Breast epithelium (tissue), 4 donors: ENCODE measurements around the gene FRA10AC1. TPM values are rescaled to one million over a fixed set of nuclear protein-coding genes. Genes with fewer than 3 reads are reported as not detected.

Source experiments
- DNase-seq, 2 donors: peaks; one replicate each; pipeline ENCODE4 v3.0.0-alpha.2; 2019; ENCODE audit warnings: low spot score in 2 of 2
- H3K27ac ChIP-seq, 2 donors: fragments of 200-600 bp; sonication (generic) in 1 of 2; one replicate each; pipeline ENCODE4 v1.5.1; 2016 to 2019; ENCODE audit warnings: mild to moderate bottlenecking in 1 of 2
- H3K27me3 ChIP-seq, 2 donors: fragments of 200-600 bp; sonication (generic) in 1 of 2; one replicate each; pipeline versions ENCODE4 v1.5.1 to v1.6.0; 2017 to 2019; ENCODE audit warnings: control low read depth in 1 of 2, mild to moderate bottlenecking in 1 of 2
- H3K36me3 ChIP-seq: fragments of 200-600 bp; one replicate; pipeline ENCODE4 v1.5.1; 2019
- H3K4me1 ChIP-seq, 2 donors: fragments of 200-600 bp; sonication (generic); one replicate each; pipeline ENCODE4 v1.5.1; 2016 to 2019; ENCODE audit warnings: control low read depth in 1 of 2
- H3K4me3 ChIP-seq, 3 donors: fragments of 200-600 bp; sonication (generic); 1 replicate in 2 of 3; 2 replicates in 1 of 3; pipeline ENCODE4 v1.5.1; 2016 to 2019; ENCODE audit warnings: mild to moderate bottlenecking in 3 of 3, moderate library complexity in 2 of 3
- H3K9me3 ChIP-seq, 2 donors: fragments of 200-600 bp; sonication (generic) in 1 of 2; one replicate each; pipeline ENCODE4 v1.5.1; 2016 to 2019; ENCODE audit warnings: control low read depth in 1 of 2
- CTCF ChIP-seq, 3 donors: fragments of 450-650 bp; IDR thresholded peaks; one replicate each; pipeline ENCODE4 v1.5.1; 2016 to 2017; ENCODE audit warnings: antibody characterized with exemption in 3 of 3, mild to moderate bottlenecking in 3 of 3, moderate library complexity in 3 of 3
- POLR2A ChIP-seq: fragments of 450-650 bp; IDR thresholded peaks from one replicate; pipeline ENCODE4 v1.6.1; 2016; ENCODE audit warnings: antibody characterized with exemption, mild to moderate bottlenecking, moderate library complexity
- POLR2AphosphoS5 ChIP-seq, 3 donors: sonication (generic); formaldehyde crosslinking; IDR thresholded peaks; one replicate each; pipeline ENCODE4 v1.6.1; 2017; ENCODE audit warnings: antibody characterized with exemption in 3 of 3
- intact Hi-C: fragments of 100-400 bp; cut with DNase I; formaldehyde crosslinking; loops from one replicate; pipeline ENCODE4 v1.15.1; 2023; ENCODE audit warnings: low total_unique reads
- total RNA-seq, 3 donors: library from RNA; depleted of rRNA; stranded (reverse); fragments of >200 nt; gene quantifications; one replicate each; pipeline ENCODE4 v1.1.0, GENCODE V29; 2016

FRA10AC1 gene
- total RNA-seq, 3 donors from 2014 or later: 18.2 to 32.8 (median 24.3) TPM

DNA sequence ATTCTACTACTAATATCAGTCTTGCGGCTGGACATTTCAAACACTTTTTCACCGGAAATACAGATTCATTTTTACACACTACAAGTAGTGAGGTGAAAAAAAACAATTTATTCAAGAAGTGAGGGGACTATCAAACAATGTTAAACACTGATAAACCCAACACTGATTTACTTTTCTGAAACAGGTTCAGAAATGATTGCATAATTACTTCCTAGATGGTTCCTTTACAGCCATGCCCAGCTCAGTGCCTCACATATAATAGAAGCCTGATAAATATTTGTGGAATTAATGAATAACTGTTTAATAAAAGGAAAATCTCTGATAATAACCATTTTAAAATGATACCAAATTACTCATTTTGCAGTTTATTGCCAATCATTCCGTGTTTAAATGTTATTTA, 34.6 kb downstream of the FRA10AC1 start:
- DNase-seq: no peak
- no peak overlapping the region for H3K27ac ChIP-seq
- no peaks in the 10 kb centered on the region for H3K4me1 ChIP-seq
- H3K27me3 ChIP-seq: no peaks in the 10 kb centered on the region
- no peaks in the 10 kb centered on the region for H3K36me3 ChIP-seq
- H3K4me3 ChIP-seq: no peak overlapping the region
- TF ChIP-seq POLR2A: no peak
- no peak for TF ChIP-seq CTCF (IDR thresholded peaks at IDR 0.05)
- TF ChIP-seq POLR2AphosphoS5 (IDR thresholded peaks at IDR 0.05): no peak
- intact Hi-C loops: no loop called here
- no peaks in the 10 kb centered on the region for H3K9me3 ChIP-seq

DNA sequence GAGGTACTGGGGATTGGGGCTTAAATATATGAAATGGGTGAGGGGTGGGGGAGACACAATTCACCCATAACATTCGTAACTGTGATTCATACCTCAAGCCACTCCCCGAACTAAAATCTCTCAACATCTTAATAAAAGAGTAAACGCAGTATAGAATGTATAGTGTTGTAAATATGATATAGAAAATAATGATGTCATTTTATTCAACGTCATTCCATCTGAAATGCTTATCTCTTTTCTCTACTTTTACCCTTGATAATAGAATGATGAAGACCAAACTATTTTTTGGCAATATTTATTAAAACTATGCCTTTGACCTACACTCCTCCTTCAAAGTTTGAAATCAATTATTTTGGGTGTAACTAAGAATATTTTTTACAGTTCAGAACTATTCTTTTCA, 36.4 kb downstream of the FRA10AC1 start:
- H3K4me1 ChIP-seq: no peaks in the 10 kb centered on the region
- no peak overlapping the region for H3K27ac ChIP-seq
- DNase-seq: no peak
- intact Hi-C loops: no loop called here
- TF ChIP-seq POLR2A: no peak
- H3K36me3 ChIP-seq: no peaks in the 10 kb centered on the region
- no peaks in the 10 kb centered on the region for H3K27me3 ChIP-seq
- no peaks in the 10 kb centered on the region for H3K9me3 ChIP-seq
- H3K4me3 ChIP-seq: no peak overlapping the region

DNA sequence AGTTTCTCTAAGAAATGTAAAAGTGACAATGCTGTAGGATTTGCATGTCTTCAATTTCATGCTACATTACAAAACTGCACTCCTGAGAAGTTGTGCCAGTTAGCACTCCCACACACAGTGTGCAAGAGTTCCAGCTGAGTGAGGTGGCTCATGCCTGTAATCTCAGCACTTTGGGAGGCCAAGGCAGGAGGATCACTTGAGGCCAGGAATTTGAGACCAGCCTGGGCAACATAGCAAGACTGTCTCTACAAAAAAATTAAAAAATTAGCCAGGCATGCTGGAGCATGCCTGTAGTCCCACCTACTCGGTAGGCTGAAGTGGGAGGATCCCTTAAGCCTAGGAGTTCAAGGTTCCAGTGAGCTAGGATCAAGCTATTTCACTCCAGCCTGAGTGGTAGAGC, 44.6 kb downstream of the FRA10AC1 start:
- Histone ChIP-seq H3K4me1 (no peaks in the 10 kb centered on the region), H3K9me3 (no peaks in the 10 kb centered on the region), H3K27me3 (no peaks in the 10 kb centered on the region), H3K27ac (no peak overlapping the region), H3K36me3 (no peaks in the 10 kb centered on the region), H3K4me3 (no peak overlapping the region)
- intact Hi-C loops: no loop called here
- TF ChIP-seq CTCF (IDR thresholded peaks at IDR 0.05) (no peak), POLR2AphosphoS5 (IDR thresholded peaks at IDR 0.05) (no peak), POLR2A (no peak)
- DNase-seq: no peak

- H3K9me3 ChIP-seq: no peaks in the 10 kb centered on the region
- H3K4me1 ChIP-seq: no peaks in the 10 kb centered on the region
- no peaks in the 10 kb centered on the region for H3K27me3 ChIP-seq
- intact Hi-C loops: no loop called here
- TF ChIP-seq POLR2AphosphoS5 (IDR thresholded peaks at IDR 0.05) (no peak), CTCF (IDR thresholded peaks at IDR 0.05) (no peak), POLR2A (no peak)
- no peak overlapping the region for H3K4me3 ChIP-seq
- DNase-seq: no peak
- no peaks in the 10 kb centered on the region for H3K36me3 ChIP-seq
- no peak overlapping the region for H3K27ac ChIP-seq
Observed at GRCh38 chr10:93656155-93656554, 46.2 kb downstream of the FRA10AC1 start.

DNA sequence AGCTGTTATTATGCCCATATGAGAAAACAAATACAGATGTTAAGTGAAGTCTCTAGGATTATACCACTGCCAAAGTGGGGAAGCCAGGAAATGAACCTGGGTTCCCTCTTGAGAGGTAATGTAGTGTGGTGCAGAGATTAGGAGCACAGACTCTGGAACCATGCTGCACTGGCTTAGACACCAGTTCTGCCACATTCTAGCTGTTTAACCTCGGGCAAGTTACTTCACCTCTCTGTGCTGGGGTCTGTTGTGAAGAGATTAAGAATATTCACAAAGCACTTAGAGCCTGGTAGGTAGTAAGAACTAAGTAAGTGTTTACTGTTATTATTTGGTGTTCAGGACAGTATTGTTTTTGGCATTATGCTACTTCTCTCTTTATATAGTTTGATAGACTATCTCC, 48.2 kb downstream of the FRA10AC1 start:
- no peak for DNase-seq
- no peaks in the 10 kb centered on the region for H3K9me3 ChIP-seq
- H3K27ac ChIP-seq: no peak overlapping the region
- H3K36me3 ChIP-seq: no peaks in the 10 kb centered on the region
- no peak for TF ChIP-seq CTCF (IDR thresholded peaks at IDR 0.05)
- TF ChIP-seq POLR2A: no peak
- no peak for TF ChIP-seq POLR2AphosphoS5 (IDR thresholded peaks at IDR 0.05)
- H3K4me3 ChIP-seq: no peak overlapping the region
- H3K27me3 ChIP-seq: no peaks in the 10 kb centered on the region
- intact Hi-C loops: no loop called here
- no peaks in the 10 kb centered on the region for H3K4me1 ChIP-seq

- Histone ChIP-seq H3K36me3 (no peaks in the 10 kb centered on the region), H3K4me1 (no peaks in the 10 kb centered on the region), H3K27me3 (no peaks in the 10 kb centered on the region), H3K9me3 (no peaks in the 10 kb centered on the region), H3K4me3 (no peak overlapping the region), H3K27ac (no peak overlapping the region)
- no peak for TF ChIP-seq CTCF (IDR thresholded peaks at IDR 0.05)
- TF ChIP-seq POLR2AphosphoS5 (IDR thresholded peaks at IDR 0.05): no peak
- TF ChIP-seq POLR2A: no peak
- intact Hi-C loops: no loop called here
- DNase-seq: no peak
Observed at GRCh38 chr10:93652857-93653256, 49.5 kb downstream of the FRA10AC1 start.
